SU-DHL-6 (cell line): ENCODE data around the gene CLEC16A.

ENCODE experiments used
- CTCF ChIP-seq: fragments of 200-600 bp; sonication (generic); IDR thresholded peaks from one replicate; pipeline ENCODE4 v1.5.1; 2017; ENCODE audit warnings: antibody characterized with exemption, mild to moderate bottlenecking, low read length, moderate library complexity; ENCODE audit not compliant: insufficient read depth, poor library complexity, severe bottlenecking
- EZH2phosphoT487 ChIP-seq: fragments of 200-600 bp; sonication (generic), shearing (Covaris generic); conservative IDR thresholded peaks from 2 replicates; pipeline ENCODE4 v1.6.1; 2018; ENCODE audit warnings: mild to moderate bottlenecking, antibody characterized with exemption, low read length, moderate library complexity, mixed read lengths

- TF ChIP-seq CTCF (no peak), EZH2phosphoT487 (no peak)
These were observed 36.7 kb upstream of the CLEC16A start for GRCh38 chr16:10907757-10908045.
